CD8-positive, alpha-beta memory T cell (primary cell): ENCODE measurements around the gene CDH26. TPM values are rescaled to one million over a fixed set of nuclear protein-coding genes. Genes with fewer than 3 reads are reported as not detected.

Experiments
- CTCF ChIA-PET: fragments of 350-600 bp; sonication (Branson Sonifier 250); formaldehyde crosslinking; loops from one replicate; lab custom pipeline; 2021; ENCODE audit warnings: antibody characterized with exemption; lab: Charles Lee
- POLR2A ChIA-PET: fragments of 350-600 bp; sonication (Branson Sonifier 250); formaldehyde crosslinking; loops from one replicate; lab custom pipeline; 2021; ENCODE audit warnings: antibody characterized with exemption; lab: Charles Lee
- DNase-seq, 5 donors: peaks; one replicate each; pipeline versions ENCODE4 v3.0.0 to v3.0.0-alpha.2; 2020 to 2022; ENCODE audit warnings: mixed read lengths in 1 of 5
- H3K27ac ChIP-seq: one replicate; pipeline ENCODE4 v1.7.0; 2013; ENCODE audit warnings: low read depth, mild to moderate bottlenecking, low read length, moderate library complexity
- H3K27me3 ChIP-seq: 2 replicates; pipeline ENCODE4 v1.7.0; 2013; ENCODE audit warnings: low read length, mild to moderate bottlenecking; ENCODE audit not compliant: insufficient read depth, poor library complexity, severe bottlenecking
- H3K36me3 ChIP-seq: 2 replicates; pipeline ENCODE4 v1.7.0; 2013; ENCODE audit warnings: mild to moderate bottlenecking, low read length, moderate library complexity; ENCODE audit not compliant: insufficient read depth
- H3K4me1 ChIP-seq: 2 replicates; pipeline ENCODE4 v1.7.0; 2013; ENCODE audit warnings: mild to moderate bottlenecking, low read length, moderate library complexity; ENCODE audit not compliant: insufficient read depth
- H3K4me3 ChIP-seq: 2 replicates; pipeline ENCODE4 v1.7.0; 2013; ENCODE audit warnings: mild to moderate bottlenecking, low read length
- H3K9me3 ChIP-seq: 2 replicates; pipeline ENCODE4 v1.7.0; 2013; ENCODE audit warnings: mild to moderate bottlenecking, low read length
- H3K27ac Mint-ChIP-seq, 8 donors: one replicate each; pipeline ENCODE4 v1.8.0; 2020 to 2021; ENCODE audit warnings: mixed read lengths in 8 of 8, mild to moderate bottlenecking in 6 of 8, inconsistent platforms in 3 of 8, moderate library complexity in 3 of 8
- H3K27me3 Mint-ChIP-seq, 2 donors: one replicate each; pipeline ENCODE4 v1.8.0; 2020 to 2021; ENCODE audit warnings: mixed read lengths in 2 of 2, mild to moderate bottlenecking in 1 of 2, moderate library complexity in 1 of 2
- H3K36me3 Mint-ChIP-seq, 3 donors: one replicate each; pipeline ENCODE4 v1.8.0; 2020 to 2021; ENCODE audit warnings: mixed read lengths in 3 of 3, inconsistent platforms in 1 of 3, mild to moderate bottlenecking in 1 of 3
- H3K4me1 Mint-ChIP-seq, 3 donors: one replicate each; pipeline ENCODE4 v1.8.0; 2020 to 2021; ENCODE audit warnings: mixed read lengths in 3 of 3, inconsistent platforms in 1 of 3, mild to moderate bottlenecking in 1 of 3
- H3K4me3 Mint-ChIP-seq, 7 donors: one replicate each; pipeline ENCODE4 v1.8.0; 2020 to 2021; ENCODE audit warnings: mixed read lengths in 7 of 7, mild to moderate bottlenecking in 6 of 7, moderate library complexity in 4 of 7, inconsistent platforms in 2 of 7
- H3K9me3 Mint-ChIP-seq, 5 donors: one replicate each; pipeline ENCODE4 v1.8.0; 2020 to 2022; ENCODE audit warnings: mixed read lengths in 5 of 5, mild to moderate bottlenecking in 3 of 5, moderate library complexity in 2 of 5, inconsistent platforms in 1 of 5
- polyA plus RNA-seq: library from polyadenylated mRNA; unstranded; fragments of 300-500 nt; fragmentation: Illumina TruSeq; gene quantifications from one replicate; pipeline ENCODE4 v1.2.3, GENCODE V29; 2021
- total RNA-seq, 2 experiments: library from RNA; stranded (reverse); gene quantifications; one replicate each; pipeline ENCODE4 v1.2.3, GENCODE V29; 2021

CDH26 gene
- total and polyA plus RNA-seq, 3 experiments from 2014 or later = 0.63 to 0.91 TPM; not detected in 1

GRCh38 chr20:60046011-60046413, 87.8 kb downstream of the CDH26 start:
- no peak overlapping the region for H3K27ac Mint-ChIP-seq
- H3K9me3 Mint-ChIP-seq = no peaks in the 10 kb centered on the region
- Histone ChIP-seq H3K4me3 (no peak overlapping the region), H3K4me1 (no peaks in the 10 kb centered on the region), H3K9me3 (no peaks in the 10 kb centered on the region), H3K36me3 (no peaks in the 10 kb centered on the region), H3K27me3 (no peaks in the 10 kb centered on the region), H3K27ac (no peak overlapping the region)
- ChIA-PET POLR2A (no interaction called here), CTCF (no interaction called here)
- H3K4me1 Mint-ChIP-seq = no peaks in the 10 kb centered on the region
- no peak for DNase-seq
- peaks cover 0 to 3% (median 0%) of the 10 kb centered on the region in 3 donors for H3K36me3 Mint-ChIP-seq
- H3K27me3 Mint-ChIP-seq = peaks cover 5 to 14% of the 10 kb centered on the region in 2 donors
- no peak overlapping the region for H3K4me3 Mint-ChIP-seq

- ChIA-PET CTCF (no interaction called here), POLR2A (no interaction called here)
- H3K27ac ChIP-seq = no peak overlapping the region
- Mint-ChIP-seq H3K27me3 (peaks cover 4 to 14% of the 10 kb centered on the region in 2 donors), H3K36me3 (peaks cover 0 to 3% (median 0%) of the 10 kb centered on the region in 3 donors), H3K4me3 (no peak overlapping the region), H3K4me1 (no peaks in the 10 kb centered on the region), H3K9me3 (no peaks in the 10 kb centered on the region), H3K27ac (no peak overlapping the region)
- H3K4me1 ChIP-seq = no peaks in the 10 kb centered on the region
- no peaks in the 10 kb centered on the region for H3K27me3 ChIP-seq
- no peaks in the 10 kb centered on the region for H3K36me3 ChIP-seq
- H3K4me3 ChIP-seq = no peak overlapping the region
- no peak for DNase-seq
- H3K9me3 ChIP-seq = no peaks in the 10 kb centered on the region
These were observed 88.2 kb downstream of the CDH26 start for GRCh38 chr20:60046436-60046835.

GRCh38 chr20:60046860-60047259, 88.6 kb downstream of the CDH26 start:
- Histone ChIP-seq H3K27me3 (no peaks in the 10 kb centered on the region), H3K9me3 (no peaks in the 10 kb centered on the region), H3K4me3 (no peak overlapping the region), H3K27ac (no peak overlapping the region), H3K36me3 (no peaks in the 10 kb centered on the region), H3K4me1 (no peaks in the 10 kb centered on the region)
- Mint-ChIP-seq H3K27me3 (peaks cover 0 to 17% of the 10 kb centered on the region in 2 donors), H3K9me3 (no peaks in the 10 kb centered on the region), H3K4me1 (no peaks in the 10 kb centered on the region), H3K27ac (peak overlapping the region in 1 of 8 donors; percentile 36), H3K36me3 (peaks cover 0 to 3% (median 0%) of the 10 kb centered on the region in 3 donors), H3K4me3 (no peak overlapping the region)
- DNase-seq = no peak
- ChIA-PET CTCF (interaction anchor here (2.7 kb wide), 1 partner anchor 11 kb away, joined by 9 read pairs; no protein-coding TSS in a partner anchor), POLR2A (no interaction called here)

GRCh38 chr20:60048634-60049521, 90.7 kb downstream of the CDH26 start:
- no peaks in the 10 kb centered on the region for H3K9me3 Mint-ChIP-seq
- H3K4me1 Mint-ChIP-seq = peaks cover 0 to 3% (median 2%) of the 10 kb centered on the region in 3 donors
- peak overlapping the region in 1 of 8 donors; percentile 12 for H3K27ac Mint-ChIP-seq
- H3K4me3 Mint-ChIP-seq = no peak overlapping the region
- CTCF ChIA-PET = interaction anchor here (2.7 kb wide), 1 partner anchor 9 kb away, joined by 9 read pairs; no protein-coding TSS in a partner anchor
- Histone ChIP-seq H3K27me3 (no peaks in the 10 kb centered on the region), H3K36me3 (no peaks in the 10 kb centered on the region), H3K9me3 (no peaks in the 10 kb centered on the region), H3K4me3 (no peak overlapping the region), H3K4me1 (peaks cover 3% of the 10 kb centered on the region), H3K27ac (no peak overlapping the region)
- no peak for DNase-seq
- POLR2A ChIA-PET = no interaction called here
- peaks cover 0 to 3% (median 0%) of the 10 kb centered on the region in 3 donors for H3K36me3 Mint-ChIP-seq
- H3K27me3 Mint-ChIP-seq = peaks cover 1 to 14% of the 10 kb centered on the region in 2 donors

- H3K4me3 Mint-ChIP-seq = no peak overlapping the region
- H3K27me3 Mint-ChIP-seq = peaks cover 1 to 10% of the 10 kb centered on the region in 2 donors
- H3K27me3 ChIP-seq = no peaks in the 10 kb centered on the region
- peaks cover 2 to 5% (median 3%) of the 10 kb centered on the region in 3 donors for H3K4me1 Mint-ChIP-seq
- ChIA-PET CTCF (interaction anchor here (2.7 kb wide), 1 partner anchor 8 kb away, joined by 9 read pairs; no protein-coding TSS in a partner anchor), POLR2A (no interaction called here)
- no peak overlapping the region for H3K27ac ChIP-seq
- peaks cover 8% of the 10 kb centered on the region for H3K4me1 ChIP-seq
- no peak overlapping the region for H3K27ac Mint-ChIP-seq
- peaks cover 0 to 3% (median 0%) of the 10 kb centered on the region in 3 donors for H3K36me3 Mint-ChIP-seq
- no peak overlapping the region for H3K4me3 ChIP-seq
- H3K9me3 ChIP-seq = no peaks in the 10 kb centered on the region
- DNase-seq = no peak
- H3K36me3 ChIP-seq = no peaks in the 10 kb centered on the region
- no peaks in the 10 kb centered on the region for H3K9me3 Mint-ChIP-seq
These were observed 91.4 kb downstream of the CDH26 start for GRCh38 chr20:60049601-60050000.

- H3K27ac Mint-ChIP-seq = no peak overlapping the region
- peaks cover 10 to 12% (median 11%) of the 10 kb centered on the region in 3 donors for H3K4me1 Mint-ChIP-seq
- H3K4me3 Mint-ChIP-seq = no peak overlapping the region
- CTCF ChIA-PET = no interaction called here
- no peaks in the 10 kb centered on the region for H3K36me3 ChIP-seq
- peaks cover 0 to 3% (median 0%) of the 10 kb centered on the region in 3 donors for H3K36me3 Mint-ChIP-seq
- POLR2A ChIA-PET = no interaction called here
- H3K27me3 ChIP-seq = no peaks in the 10 kb centered on the region
- DNase-seq = no peak
- no peaks in the 10 kb centered on the region for H3K9me3 ChIP-seq
- no peak overlapping the region for H3K27ac ChIP-seq
- peaks cover 1 to 6% of the 10 kb centered on the region in 2 donors for H3K27me3 Mint-ChIP-seq
- no peaks in the 10 kb centered on the region for H3K9me3 Mint-ChIP-seq
- H3K4me3 ChIP-seq = no peak overlapping the region
- peaks cover 15% of the 10 kb centered on the region for H3K4me1 ChIP-seq
These were observed 92.1 kb downstream of the CDH26 start for GRCh38 chr20:60050193-60050947.

- peak overlapping the region in 1 of 8 donors; percentile 20 for H3K27ac Mint-ChIP-seq
These were observed 93.7 kb downstream of the CDH26 start for GRCh38 chr20:60051911-60052310.

More at GRCh38 chr20:60051911-60052310, 93.7 kb downstream of the CDH26 start:
- Mint-ChIP-seq H3K9me3 (no peaks in the 10 kb centered on the region), H3K36me3 (peaks cover 0 to 3% (median 0%) of the 10 kb centered on the region in 3 donors), H3K4me1 (peaks cover 26 to 28% (median 26%) of the 10 kb centered on the region in 3 donors), H3K27me3 (peaks cover 1 to 4% of the 10 kb centered on the region in 2 donors), H3K4me3 (no peak overlapping the region)
- no peak overlapping the region for H3K27ac ChIP-seq
- H3K27me3 ChIP-seq = no peaks in the 10 kb centered on the region
- POLR2A ChIA-PET = no interaction called here
- no peaks in the 10 kb centered on the region for H3K36me3 ChIP-seq
- H3K4me1 ChIP-seq = peaks cover 31% of the 10 kb centered on the region
- no peaks in the 10 kb centered on the region for H3K9me3 ChIP-seq
- H3K4me3 ChIP-seq = no peak overlapping the region
- no peak for DNase-seq
- CTCF ChIA-PET = interaction anchor here (1.5 kb wide), 1 partner anchor 211 kb away, joined by 4 read pairs; no protein-coding TSS in a partner anchor
